A549 (cell line): Measurements from ENCODE around the gene PROX1. TPM values are rescaled to one million over a fixed set of nuclear protein-coding genes. Genes with fewer than 3 reads are reported as not detected.

ENCODE experiments used
- ATAC-seq, 2 experiments: fragments of 200-7000 bp in 1 of 2; fragments of >200 bp in 1 of 2; cut with Nextera tagmentation in 1 of 2; cut with Tn5 transposase in 1 of 2; 3 replicates each; pipeline versions ENCODE4 v1.8.0 to v1.9.1; 2018 to 2020; ENCODE audit warnings: mild to moderate bottlenecking in 1 of 2, moderate library complexity in 1 of 2
- CTCF ChIA-PET: fragments of 300-600 bp; sonication (Branson Sonifier 250); formaldehyde crosslinking; extraction: SDS; loops from one replicate; lab custom pipeline; 2021; ENCODE audit warnings: antibody characterized with exemption, inconsistent platforms; lab: Yijun Ruan, JAX
- POLR2A ChIA-PET: fragments of 350-600 bp; formaldehyde crosslinking; extraction: SDS; loops from one replicate; lab custom pipeline; 2021; ENCODE audit warnings: antibody characterized with exemption, inconsistent platforms; lab: Yijun Ruan, JAX
- DNase-seq, 2 experiments: peaks; one replicate each; pipeline versions ENCODE4 v3.0.0 to v3.0.0-alpha.2; 2011 to 2016; ENCODE audit warnings: low read depth in 1 of 2, low spot score in 1 of 2
- FAIRE-seq: peaks from 2 replicates; lab custom pipeline; 2011; peaks lifted over from hg19 to GRCh38; lab: Jason Lieb, UNC
- H3K27ac ChIP-seq, 2 experiments: fragments of >200 bp; sonication (Bioruptor Twin); formaldehyde crosslinking; 3 replicates each; pipeline ENCODE4 v1.5.1; 2016 to 2017
- H3K4me1 ChIP-seq: fragments of >200 bp; sonication (Bioruptor Twin); formaldehyde crosslinking; 3 replicates; pipeline ENCODE4 v1.6.1; 2016
- H3K4me2 ChIP-seq: fragments of >200 bp; sonication (Bioruptor Twin); formaldehyde crosslinking; 3 replicates; pipeline ENCODE4 v1.6.1; 2016
- H3K4me3 ChIP-seq: fragments of >200 bp; sonication (Bioruptor Twin); formaldehyde crosslinking; 3 replicates; pipeline ENCODE4 v1.5.1; 2016
- H3K9me3 ChIP-seq: fragments of >200 bp; sonication (Bioruptor Twin); formaldehyde crosslinking; 3 replicates; pipeline ENCODE4 v1.6.1; 2016
- CEBPB ChIP-seq, 2 experiments: fragments of >200 bp in 1 of 2; sonication (Bioruptor Twin) in 1 of 2; formaldehyde crosslinking in 1 of 2; IDR thresholded peaks; 2 replicates each; pipeline ENCODE4 v1.6.1; 2012 to 2016
- CTCF ChIP-seq: fragments of >200 bp; sonication (Bioruptor Twin); formaldehyde crosslinking; IDR thresholded peaks from 3 replicates; pipeline ENCODE4 v1.5.1; 2016
- EHF ChIP-seq: fragments of 250-450 bp; sonication (Bioruptor Pico); IDR thresholded peaks from 2 replicates; pipeline ENCODE4 v1.5.0; 2020; ENCODE audit warnings: mild to moderate bottlenecking
- EHMT2 ChIP-seq: fragments of 200-600 bp; sonication (generic); IDR thresholded peaks from 2 replicates; pipeline ENCODE4 v1.6.1; 2016; ENCODE audit warnings: antibody characterized with exemption, low read depth, mild to moderate bottlenecking, moderate library complexity
- FOSB ChIP-seq: fragments of 250-450 bp; sonication (Bioruptor Pico); IDR thresholded peaks from 2 replicates; pipeline ENCODE4 v1.5.0; 2020; ENCODE audit warnings: mild to moderate bottlenecking, moderate library complexity
- HDAC2 ChIP-seq: fragments of 200-600 bp; sonication (generic); IDR thresholded peaks from 2 replicates; pipeline ENCODE4 v1.6.1; 2016
- HES2 ChIP-seq: fragments of >200 bp; sonication (Bioruptor Twin); formaldehyde crosslinking; IDR thresholded peaks from 2 replicates; pipeline ENCODE4 v1.6.1; 2016
- HOXA7 ChIP-seq: fragments of 250-450 bp; sonication (Bioruptor Pico); IDR thresholded peaks from 2 replicates; pipeline ENCODE4 v1.5.0; 2020; ENCODE audit warnings: mild to moderate bottlenecking, moderate library complexity
- HOXB13 ChIP-seq: fragments of 250-450 bp; sonication (Bioruptor Pico); IDR thresholded peaks from 2 replicates; pipeline ENCODE4 v1.5.0; 2020; ENCODE audit warnings: low read depth, mild to moderate bottlenecking, moderate library complexity
- KDM1A ChIP-seq: fragments of 200-600 bp; sonication (generic); IDR thresholded peaks from 2 replicates; pipeline ENCODE4 v1.6.1; 2016; ENCODE audit warnings: low read depth, mild to moderate bottlenecking
- KDM5A ChIP-seq: fragments of 200-600 bp; sonication (generic); IDR thresholded peaks from 2 replicates; pipeline ENCODE4 v1.6.1; 2016; ENCODE audit warnings: antibody characterized with exemption, mild to moderate bottlenecking
- MAFK ChIP-seq: fragments of 450-650 bp; IDR thresholded peaks from 2 replicates; pipeline ENCODE4 v1.6.1; 2014; ENCODE audit not compliant: partially characterized antibody
- MAZ ChIP-seq: fragments of 150-350 bp; IDR thresholded peaks from 2 replicates; pipeline ENCODE4 v1.6.1; 2014; ENCODE audit warnings: antibody characterized with exemption, low read depth, low read length, borderline replicate concordance
- MYC ChIP-seq: IDR thresholded peaks from 2 replicates; pipeline ENCODE4 v1.6.1; 2012; ENCODE audit warnings: mild to moderate bottlenecking, inconsistent platforms, low read length, improper control_type of control experiment, borderline replicate concordance
- NR3C1 ChIP-seq: fragments of >200 bp; sonication (Bioruptor Twin); formaldehyde crosslinking; IDR thresholded peaks from 3 replicates; pipeline ENCODE4 v1.6.1; 2017
- PHF8 ChIP-seq: fragments of 200-600 bp; sonication (generic); IDR thresholded peaks from 2 replicates; pipeline ENCODE4 v1.6.1; 2016; ENCODE audit warnings: low read depth, mild to moderate bottlenecking, antibody characterized with exemption, moderate library complexity, borderline replicate concordance
- POLR2AphosphoS2 ChIP-seq: conservative IDR thresholded peaks from 2 replicates; pipeline ENCODE4 v1.6.1; 2012; ENCODE audit warnings: low read length, improper control_type of control experiment, inconsistent platforms
- RAD21 ChIP-seq, 2 experiments: fragments of >200 bp in 1 of 2; sonication (Bioruptor Twin) in 1 of 2; formaldehyde crosslinking in 1 of 2; IDR thresholded peaks in 1 of 2; conservative IDR thresholded peaks in 1 of 2; 2 replicates in 1 of 2; 3 replicates in 1 of 2; pipeline ENCODE4 v1.6.1; 2012 to 2018; ENCODE audit warnings: inconsistent platforms in 1 of 2
- RARB ChIP-seq: fragments of 250-450 bp; sonication (Bioruptor Pico); IDR thresholded peaks from 2 replicates; pipeline ENCODE4 v1.8.0; 2021; ENCODE audit warnings: mild to moderate bottlenecking, moderate library complexity
- RCOR1 ChIP-seq: fragments of 150-350 bp; IDR thresholded peaks from 2 replicates; pipeline ENCODE4 v1.6.1; 2014; ENCODE audit warnings: antibody characterized with exemption, low read length, low read depth
- RFX5 ChIP-seq: fragments of 450-650 bp; IDR thresholded peaks from 2 replicates; pipeline ENCODE4 v1.7.1; 2014; ENCODE audit warnings: antibody characterized with exemption, mild to moderate bottlenecking, moderate library complexity
- SREBF2 ChIP-seq: fragments of 450-650 bp; IDR thresholded peaks from 2 replicates; pipeline ENCODE4 v1.6.1; 2014; ENCODE audit warnings: mild to moderate bottlenecking, moderate library complexity
- TFCP2L1 ChIP-seq: fragments of 250-450 bp; sonication (Bioruptor Pico); IDR thresholded peaks from 2 replicates; pipeline ENCODE4 v1.5.0; 2021; ENCODE audit warnings: mild to moderate bottlenecking
- ZC3H11A ChIP-seq: fragments of 450-650 bp; IDR thresholded peaks from 2 replicates; pipeline ENCODE4 v1.6.1; 2014; ENCODE audit warnings: antibody characterized with exemption, mild to moderate bottlenecking
- ZFP36 ChIP-seq: fragments of 450-650 bp; IDR thresholded peaks from 2 replicates; pipeline ENCODE4 v1.6.1; 2014; ENCODE audit warnings: borderline replicate concordance; ENCODE audit not compliant: partially characterized antibody
- WGBS: methylation state at CpG from one replicate; pipeline ENCODE4 v1.1.6; 2017; ENCODE audit errors: missing lambda C conversion rate; 5-methylcytosine and 5-hydroxymethylcytosine counted together
- polyA plus RNA-seq, 4 experiments: library from polyadenylated mRNA; depleted of rRNA in 3 of 4; stranded (reverse); fragments of >200 nt; fragmentation: RNase III in 1 of 4; extraction: RNeasy Plus Mini Kit Qiagen cat#74134 plus additional on column Dnase treatment in 1 of 4; gene quantifications; 2 replicates in 3 of 4; 3 replicates in 1 of 4; pipeline ENCODE4 v1.2.3, GENCODE V29; 2011 to 2017
- TF ChIP-seq, protein P1 (sequence below): fragments of 200-600 bp; sonication (generic); IDR thresholded peaks from 2 replicates; pipeline ENCODE4 v1.6.1; 2016; ENCODE audit warnings: antibody characterized with exemption, mild to moderate bottlenecking, moderate library complexity
- TF ChIP-seq, protein P2 (sequence below): fragments of 250-450 bp; sonication (Bioruptor Pico); IDR thresholded peaks from 2 replicates; pipeline ENCODE4 v1.5.0; 2020; ENCODE audit warnings: low read depth, mild to moderate bottlenecking, moderate library complexity
- TF ChIP-seq, protein P3 (sequence below): fragments of >200 bp; sonication (Bioruptor Twin); formaldehyde crosslinking; IDR thresholded peaks from 3 replicates; pipeline ENCODE4 v1.6.1; 2016
- TF ChIP-seq, protein P4 (sequence below): IDR thresholded peaks from 2 replicates; pipeline ENCODE4 v1.6.1; 2012; ENCODE audit warnings: low read depth, borderline replicate concordance

The PROX1 gene
- polyA plus RNA-seq, 2 of the 4 experiments (the other 2 are of a cell fraction): 0.01 to 0.06 TPM

GRCh38 chr1:213969958-213970555 is 17.7 kb upstream of the PROX1 start:
- CTCF ChIA-PET: no interaction called here
- FAIRE-seq (no peak), ATAC-seq (no peak), DNase-seq (no peak)
- Histone ChIP-seq H3K9me3 (no peaks in the 10 kb centered on the region), H3K4me3 (no peak overlapping the region), H3K27ac (no peak overlapping the region), H3K4me2 (no peak overlapping the region), H3K4me1 (no peaks in the 10 kb centered on the region)
- no peak for TF ChIP-seq MAFK
- TF ChIP-seq HOXA7 (CRISPR knock-in tag): no peak
- no peak for TF ChIP-seq RCOR1
- TF ChIP-seq, protein P1, sequence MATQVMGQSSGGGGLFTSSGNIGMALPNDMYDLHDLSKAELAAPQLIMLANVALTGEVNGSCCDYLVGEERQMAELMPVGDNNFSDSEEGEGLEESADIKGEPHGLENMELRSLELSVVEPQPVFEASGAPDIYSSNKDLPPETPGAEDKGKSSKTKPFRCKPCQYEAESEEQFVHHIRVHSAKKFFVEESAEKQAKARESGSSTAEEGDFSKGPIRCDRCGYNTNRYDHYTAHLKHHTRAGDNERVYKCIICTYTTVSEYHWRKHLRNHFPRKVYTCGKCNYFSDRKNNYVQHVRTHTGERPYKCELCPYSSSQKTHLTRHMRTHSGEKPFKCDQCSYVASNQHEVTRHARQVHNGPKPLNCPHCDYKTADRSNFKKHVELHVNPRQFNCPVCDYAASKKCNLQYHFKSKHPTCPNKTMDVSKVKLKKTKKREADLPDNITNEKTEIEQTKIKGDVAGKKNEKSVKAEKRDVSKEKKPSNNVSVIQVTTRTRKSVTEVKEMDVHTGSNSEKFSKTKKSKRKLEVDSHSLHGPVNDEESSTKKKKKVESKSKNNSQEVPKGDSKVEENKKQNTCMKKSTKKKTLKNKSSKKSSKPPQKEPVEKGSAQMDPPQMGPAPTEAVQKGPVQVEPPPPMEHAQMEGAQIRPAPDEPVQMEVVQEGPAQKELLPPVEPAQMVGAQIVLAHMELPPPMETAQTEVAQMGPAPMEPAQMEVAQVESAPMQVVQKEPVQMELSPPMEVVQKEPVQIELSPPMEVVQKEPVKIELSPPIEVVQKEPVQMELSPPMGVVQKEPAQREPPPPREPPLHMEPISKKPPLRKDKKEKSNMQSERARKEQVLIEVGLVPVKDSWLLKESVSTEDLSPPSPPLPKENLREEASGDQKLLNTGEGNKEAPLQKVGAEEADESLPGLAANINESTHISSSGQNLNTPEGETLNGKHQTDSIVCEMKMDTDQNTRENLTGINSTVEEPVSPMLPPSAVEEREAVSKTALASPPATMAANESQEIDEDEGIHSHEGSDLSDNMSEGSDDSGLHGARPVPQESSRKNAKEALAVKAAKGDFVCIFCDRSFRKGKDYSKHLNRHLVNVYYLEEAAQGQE: no peak
- no peak for TF ChIP-seq POLR2AphosphoS2
- no peak for TF ChIP-seq NR3C1
- no peak for TF ChIP-seq RFX5
- TF ChIP-seq RARB (CRISPR knock-in tag): no peak
- no peak for TF ChIP-seq TFCP2L1 (CRISPR knock-in tag)
- no peak for TF ChIP-seq MAZ
- no peak for TF ChIP-seq HOXB13 (CRISPR knock-in tag)
- TF ChIP-seq EHMT2: no peak
- TF ChIP-seq PHF8: no peak
- no peak for TF ChIP-seq SREBF2
- no peak for TF ChIP-seq CEBPB (IDR thresholded peaks at IDR 0.05)
- TF ChIP-seq KDM1A: no peak
- WGBS: 4% methylated on average over 2 of the region's 2 CpGs
- POLR2A ChIA-PET: no interaction called here

- no peak for FAIRE-seq
- CTCF ChIA-PET: no interaction called here
- H3K27ac ChIP-seq: no peak overlapping the region
- ATAC-seq: no peak
- WGBS: 2% methylated on average over 2 of the region's 2 CpGs
- H3K4me1 ChIP-seq: no peaks in the 10 kb centered on the region
- H3K4me3 ChIP-seq: no peak overlapping the region
- POLR2A ChIA-PET: interaction anchor here (0.6 kb wide), 1 partner anchor 15 kb away, joined by 4 read pairs; the partner anchor contains the start of gene PROX1
- H3K9me3 ChIP-seq: no peaks in the 10 kb centered on the region
- no peak overlapping the region for H3K4me2 ChIP-seq
- DNase-seq: no peak
- TF ChIP-seq MYC (no peak), EHF (CRISPR knock-in tag) (no peak), KDM5A (no peak), ZC3H11A (no peak), HES2 (no peak), HOXA7 (CRISPR knock-in tag) (no peak), HDAC2 (no peak), CTCF (no peak), TFCP2L1 (CRISPR knock-in tag) (no peak), RAD21 (conservative IDR thresholded peaks at IDR 0.05 in 1 of 2, IDR thresholded peaks at IDR 0.05 in 1 of 2) (no peak), RFX5 (no peak), FOSB (CRISPR knock-in tag) (no peak), ZFP36 (no peak)
- TF ChIP-seq, protein P2, sequence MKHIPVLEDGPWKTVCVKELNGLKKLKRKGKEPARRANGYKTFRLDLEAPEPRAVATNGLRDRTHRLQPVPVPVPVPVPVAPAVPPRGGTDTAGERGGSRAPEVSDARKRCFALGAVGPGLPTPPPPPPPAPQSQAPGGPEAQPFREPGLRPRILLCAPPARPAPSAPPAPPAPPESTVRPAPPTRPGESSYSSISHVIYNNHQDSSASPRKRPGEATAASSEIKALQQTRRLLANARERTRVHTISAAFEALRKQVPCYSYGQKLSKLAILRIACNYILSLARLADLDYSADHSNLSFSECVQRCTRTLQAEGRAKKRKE: no peak
- TF ChIP-seq, protein P3, sequence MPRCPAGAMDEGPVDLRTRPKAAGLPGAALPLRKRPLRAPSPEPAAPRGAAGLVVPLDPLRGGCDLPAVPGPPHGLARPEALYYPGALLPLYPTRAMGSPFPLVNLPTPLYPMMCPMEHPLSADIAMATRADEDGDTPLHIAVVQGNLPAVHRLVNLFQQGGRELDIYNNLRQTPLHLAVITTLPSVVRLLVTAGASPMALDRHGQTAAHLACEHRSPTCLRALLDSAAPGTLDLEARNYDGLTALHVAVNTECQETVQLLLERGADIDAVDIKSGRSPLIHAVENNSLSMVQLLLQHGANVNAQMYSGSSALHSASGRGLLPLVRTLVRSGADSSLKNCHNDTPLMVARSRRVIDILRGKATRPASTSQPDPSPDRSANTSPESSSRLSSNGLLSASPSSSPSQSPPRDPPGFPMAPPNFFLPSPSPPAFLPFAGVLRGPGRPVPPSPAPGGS: no peak
- TF ChIP-seq, protein P4, sequence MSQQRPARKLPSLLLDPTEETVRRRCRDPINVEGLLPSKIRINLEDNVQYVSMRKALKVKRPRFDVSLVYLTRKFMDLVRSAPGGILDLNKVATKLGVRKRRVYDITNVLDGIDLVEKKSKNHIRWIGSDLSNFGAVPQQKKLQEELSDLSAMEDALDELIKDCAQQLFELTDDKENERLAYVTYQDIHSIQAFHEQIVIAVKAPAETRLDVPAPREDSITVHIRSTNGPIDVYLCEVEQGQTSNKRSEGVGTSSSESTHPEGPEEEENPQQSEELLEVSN: no peak
These were observed 15.6 kb upstream of the PROX1 start for GRCh38 chr1:213972141-213972540.
